Astrocyte of the spinal cord (primary cell): ENCODE measurements around the gene MAP7.

Experiments
- DNase-seq: peaks from one replicate; pipeline ENCODE4 v3.0.0; 2011; ENCODE audit warnings: low read depth, low spot score
- H3K4me3 ChIP-seq: 2 replicates; pipeline ENCODE4 v1.5.1; 2011; ENCODE audit warnings: low read depth, mild to moderate bottlenecking, low read length, moderate library complexity
- in situ Hi-C: cut with HindIII; loops from 2 replicates; pipeline ENCODE4 v1.10.0; 2017; ENCODE audit warnings: low sequenced_read_pairs
- TF ChIP-seq, protein P1 (sequence below): IDR thresholded peaks from 2 replicates; pipeline ENCODE4 v1.5.1; 2012; ENCODE audit warnings: low read depth, mild to moderate bottlenecking, low read length, inconsistent platforms

Gene MAP7

GRCh38 chr6:136359851-136360250 lies 190.4 kb downstream of the MAP7 start:
- in situ Hi-C loops = no loop called here
- TF ChIP-seq, protein P1, sequence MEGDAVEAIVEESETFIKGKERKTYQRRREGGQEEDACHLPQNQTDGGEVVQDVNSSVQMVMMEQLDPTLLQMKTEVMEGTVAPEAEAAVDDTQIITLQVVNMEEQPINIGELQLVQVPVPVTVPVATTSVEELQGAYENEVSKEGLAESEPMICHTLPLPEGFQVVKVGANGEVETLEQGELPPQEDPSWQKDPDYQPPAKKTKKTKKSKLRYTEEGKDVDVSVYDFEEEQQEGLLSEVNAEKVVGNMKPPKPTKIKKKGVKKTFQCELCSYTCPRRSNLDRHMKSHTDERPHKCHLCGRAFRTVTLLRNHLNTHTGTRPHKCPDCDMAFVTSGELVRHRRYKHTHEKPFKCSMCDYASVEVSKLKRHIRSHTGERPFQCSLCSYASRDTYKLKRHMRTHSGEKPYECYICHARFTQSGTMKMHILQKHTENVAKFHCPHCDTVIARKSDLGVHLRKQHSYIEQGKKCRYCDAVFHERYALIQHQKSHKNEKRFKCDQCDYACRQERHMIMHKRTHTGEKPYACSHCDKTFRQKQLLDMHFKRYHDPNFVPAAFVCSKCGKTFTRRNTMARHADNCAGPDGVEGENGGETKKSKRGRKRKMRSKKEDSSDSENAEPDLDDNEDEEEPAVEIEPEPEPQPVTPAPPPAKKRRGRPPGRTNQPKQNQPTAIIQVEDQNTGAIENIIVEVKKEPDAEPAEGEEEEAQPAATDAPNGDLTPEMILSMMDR = no peak
- no peak overlapping the region for H3K4me3 ChIP-seq
- no peak for DNase-seq

GRCh38 chr6:136351518-136352110 lies 198.6 kb downstream of the MAP7 start:
- DNase-seq = no peak
- in situ Hi-C loops = no loop called here
- H3K4me3 ChIP-seq = no peak overlapping the region
- TF ChIP-seq, protein P1 = no peak

DNA sequence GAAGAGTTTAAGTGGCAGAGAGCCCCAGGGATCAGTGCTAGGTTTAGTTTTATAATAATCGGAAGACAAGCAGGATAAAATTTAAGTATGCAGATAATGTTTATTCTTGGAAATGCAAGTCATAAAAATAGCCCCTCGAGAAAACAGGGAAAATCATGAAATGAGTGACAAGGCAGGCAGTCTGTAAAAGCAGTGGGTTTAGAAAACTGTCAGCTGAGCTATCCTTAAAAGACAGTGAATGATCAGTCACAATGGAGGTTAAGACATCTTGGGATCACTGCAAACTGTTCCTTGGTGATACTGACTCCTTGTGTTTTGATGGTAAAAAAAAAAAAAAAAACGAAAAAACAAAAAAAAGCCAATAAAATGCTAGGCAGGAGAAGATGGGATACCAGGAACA lies 199.3 kb downstream of the MAP7 start:
- in situ Hi-C loops = no loop called here
- TF ChIP-seq, protein P1 = no peak
- H3K4me3 ChIP-seq = no peak overlapping the region
- no peak for DNase-seq

DNA sequence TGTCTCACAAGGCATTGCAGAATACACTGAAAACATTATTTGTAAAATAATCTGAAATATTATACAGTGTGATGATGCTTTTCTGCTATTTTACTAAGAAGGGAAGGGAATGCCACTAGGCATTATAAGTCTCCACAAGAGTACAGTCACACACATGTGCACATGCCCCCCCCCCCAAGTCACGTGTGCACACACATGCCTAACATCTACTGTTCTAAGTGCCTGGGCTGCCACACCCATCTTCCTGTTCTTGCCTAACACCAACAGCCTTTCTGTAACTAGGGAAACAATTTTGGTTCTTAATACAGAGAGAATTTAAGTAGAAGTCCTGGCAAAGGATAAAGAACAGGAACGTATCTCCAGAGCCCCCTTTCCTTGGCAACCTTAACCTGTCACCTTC lies 202.4 kb downstream of the MAP7 start:
- in situ Hi-C loops = no loop called here
- no peak overlapping the region for H3K4me3 ChIP-seq
- TF ChIP-seq, protein P1 = no peak
- DNase-seq = no peak

DNA sequence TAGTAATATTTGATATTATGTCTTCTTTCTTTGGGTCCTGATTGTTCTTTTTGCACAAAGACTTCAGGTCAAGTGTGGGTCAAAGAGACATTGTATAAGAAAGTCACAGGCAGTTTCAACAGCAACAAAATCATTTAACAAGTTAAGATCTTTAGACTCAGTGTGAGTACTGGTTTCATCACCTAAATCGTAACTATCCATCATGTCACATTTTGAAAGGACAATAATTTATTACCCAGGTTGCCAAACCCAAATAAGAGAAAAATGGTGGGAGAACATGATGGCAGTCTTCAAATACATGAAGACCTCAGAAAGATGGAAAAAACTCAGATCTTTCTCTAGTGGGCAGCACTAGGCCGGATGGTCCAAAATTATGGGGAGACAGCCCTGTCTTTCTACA lies 205.1 kb downstream of the MAP7 start:
- no peak for DNase-seq
- in situ Hi-C loops = no loop called here
- H3K4me3 ChIP-seq = no peak overlapping the region
- TF ChIP-seq, protein P1 = no peak

- peak; percentile 80 for DNase-seq
- TF ChIP-seq, protein P1 = no peak
- H3K4me3 ChIP-seq = no peak overlapping the region
- in situ Hi-C loops = no loop called here
Measured at GRCh38 chr6:136344420-136344819, 205.8 kb downstream of the MAP7 start.

GRCh38 chr6:136343700-136344099 lies 206.5 kb downstream of the MAP7 start:
- no peak overlapping the region for H3K4me3 ChIP-seq
- in situ Hi-C loops = no loop called here
- no peak for DNase-seq
- TF ChIP-seq, protein P1 = no peak
